ENCODE measurements around the gene TMC6.
"Not testable (repeated sequence)": the region's sequence is repeated elsewhere in the genome, so short reads cannot be mapped to it uniquely, and the experiment has no call there.

The TMC6 gene

DNA sequence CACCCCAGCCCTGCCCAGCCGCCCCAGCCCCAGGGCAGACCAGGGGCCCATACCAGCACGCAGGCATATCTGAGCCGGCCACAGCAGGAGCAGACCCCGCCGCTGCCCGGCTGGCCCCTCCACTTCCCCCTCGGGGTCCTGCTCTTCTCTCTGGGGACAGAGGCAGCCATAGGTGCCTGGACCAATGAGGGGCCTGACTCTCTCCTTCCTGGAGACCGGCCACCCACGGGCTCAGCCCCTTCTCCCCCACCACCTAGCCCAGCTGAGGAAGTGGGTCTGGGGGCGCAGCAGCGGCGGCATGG lies 3.8 kb downstream of the TMC6 start:
- no peak for DNase-seq (ENCODE audit: low read depth in 2 of 2)

DNA sequence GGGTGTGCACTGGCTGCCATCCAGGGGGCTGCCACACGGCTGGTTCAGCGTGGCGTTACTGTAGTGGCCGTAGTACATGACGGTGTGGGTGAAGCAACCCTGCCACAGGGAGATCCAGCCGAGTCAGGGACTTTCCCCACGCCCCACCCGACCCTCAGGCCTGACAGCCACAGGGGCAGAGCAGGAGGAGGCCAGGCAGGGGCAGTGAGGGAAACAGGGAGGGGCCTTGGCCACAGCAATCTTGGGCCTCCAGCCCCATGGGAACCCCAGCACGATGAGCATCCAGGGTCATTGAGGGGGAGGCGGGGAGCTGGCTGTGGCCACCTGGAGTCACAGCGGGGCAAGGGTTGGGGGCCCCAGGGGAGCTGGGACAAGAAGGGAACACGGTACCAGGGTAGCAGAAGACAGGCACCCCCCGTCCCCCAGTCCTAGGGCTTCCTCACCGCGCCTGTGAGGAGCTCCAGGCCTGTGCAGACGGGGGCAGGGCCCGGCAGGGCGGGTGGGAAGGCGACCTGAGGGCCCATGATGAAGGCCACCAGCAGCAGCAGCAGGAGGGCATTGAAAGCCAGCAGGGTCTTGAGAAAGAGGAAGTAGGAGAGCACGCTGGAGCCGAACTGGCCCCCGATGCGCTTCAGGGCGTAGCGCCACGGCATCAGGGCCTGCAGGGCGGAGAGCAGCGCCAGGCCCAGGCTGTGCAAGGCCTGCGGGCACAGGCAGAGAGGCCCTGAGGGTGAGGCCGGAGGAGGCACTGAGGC lies 4.3 kb downstream of the TMC6 start:
- DNase-seq (ENCODE audit: low read depth in 2 of 2): no peak

DNA sequence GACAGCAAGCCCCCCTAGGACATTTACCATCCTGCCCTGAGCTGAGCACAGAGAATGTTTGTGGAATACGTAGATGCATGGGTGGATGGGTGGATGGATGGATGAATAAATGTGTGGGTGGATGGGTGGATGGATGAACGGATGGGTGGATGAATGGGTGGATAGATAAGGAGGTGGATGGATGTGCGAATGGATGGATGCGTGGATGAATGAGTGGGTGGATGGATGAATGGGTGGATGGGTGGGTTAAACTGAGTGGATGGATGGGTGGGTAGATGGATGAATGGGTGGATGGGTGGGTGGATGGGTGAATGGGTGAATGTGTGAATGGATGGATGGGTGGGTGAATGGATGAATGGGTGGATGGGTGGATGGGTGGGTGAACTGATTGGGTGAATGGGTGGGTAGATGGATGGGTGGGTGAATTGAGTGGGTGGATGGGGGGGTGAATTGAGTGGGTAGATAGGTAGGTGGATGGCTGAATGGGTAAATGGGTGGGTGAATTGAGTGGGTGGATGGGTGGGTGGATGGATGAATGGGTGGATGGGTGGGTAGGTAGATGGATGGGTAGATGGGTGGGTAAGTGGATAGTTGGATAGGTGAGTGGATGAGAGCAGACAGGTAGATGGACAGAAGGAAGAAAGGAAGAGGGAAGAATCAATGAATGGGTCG lies 5.2 kb downstream of the TMC6 start:
- DNase-seq (ENCODE audit: low read depth in 2 of 2): no peak

DNA sequence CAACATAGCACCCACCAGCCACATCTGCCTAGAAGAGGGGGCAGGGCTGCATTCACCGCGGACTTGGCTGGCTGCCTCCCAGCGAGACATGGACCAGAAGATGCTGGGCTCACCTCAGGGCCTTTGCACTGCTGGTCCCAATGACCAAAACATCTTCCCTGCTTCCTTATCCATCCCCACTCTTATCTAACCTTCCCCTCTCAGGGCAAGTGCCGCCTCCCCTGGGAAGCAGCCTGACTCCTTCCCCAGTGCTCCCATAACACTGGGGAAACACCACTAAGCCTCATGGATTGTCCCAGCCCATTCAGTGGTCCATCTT lies 5.7 kb downstream of the TMC6 start:
- DNase-seq (ENCODE audit: low read depth in 2 of 2): no peak

DNA sequence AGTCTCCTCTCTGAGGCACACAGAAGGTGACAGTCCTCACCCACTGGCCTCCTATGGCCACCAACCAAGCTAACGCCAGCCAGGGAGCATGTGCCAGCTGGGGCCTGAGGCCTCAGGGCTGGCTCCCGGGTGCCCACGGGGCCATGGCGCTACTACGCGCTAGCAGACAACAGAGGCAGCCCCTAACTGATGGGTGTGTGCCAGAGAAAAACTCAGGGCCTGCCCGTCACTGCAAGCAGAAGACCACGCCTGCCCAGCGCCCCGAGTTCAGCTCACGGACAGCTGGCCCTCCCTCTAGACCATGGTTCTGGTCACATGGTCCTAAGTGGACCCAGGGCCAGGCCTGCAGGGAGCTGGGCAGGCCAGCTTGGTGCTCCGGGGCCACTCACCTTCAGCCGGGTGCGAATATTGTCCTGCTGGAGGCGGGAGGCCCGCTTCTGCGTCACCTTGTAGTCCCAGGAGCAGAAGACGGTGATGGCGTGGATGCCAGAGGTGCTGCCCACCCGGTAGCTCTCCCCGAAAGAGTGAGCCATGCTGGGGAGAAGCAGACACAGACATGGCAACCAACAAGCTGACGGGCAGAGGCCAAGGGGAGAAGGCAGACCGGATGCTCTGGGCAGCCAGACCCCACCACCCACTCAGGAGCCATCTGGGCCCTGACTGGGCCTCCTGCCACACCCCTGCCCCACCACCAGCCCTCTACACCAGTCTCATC lies 6.2 kb downstream of the TMC6 start:
- no peak for DNase-seq (ENCODE audit: low read depth in 2 of 2)

GRCh38 chr17:78121801-78122215 lies 6.7 kb downstream of the TMC6 start:
- no peak for DNase-seq (ENCODE audit: low read depth in 2 of 2)

GRCh38 chr17:78120971-78121800 lies 7.4 kb downstream of the TMC6 start:
- DNase-seq (ENCODE audit: low read depth in 2 of 2): no peak

DNA sequence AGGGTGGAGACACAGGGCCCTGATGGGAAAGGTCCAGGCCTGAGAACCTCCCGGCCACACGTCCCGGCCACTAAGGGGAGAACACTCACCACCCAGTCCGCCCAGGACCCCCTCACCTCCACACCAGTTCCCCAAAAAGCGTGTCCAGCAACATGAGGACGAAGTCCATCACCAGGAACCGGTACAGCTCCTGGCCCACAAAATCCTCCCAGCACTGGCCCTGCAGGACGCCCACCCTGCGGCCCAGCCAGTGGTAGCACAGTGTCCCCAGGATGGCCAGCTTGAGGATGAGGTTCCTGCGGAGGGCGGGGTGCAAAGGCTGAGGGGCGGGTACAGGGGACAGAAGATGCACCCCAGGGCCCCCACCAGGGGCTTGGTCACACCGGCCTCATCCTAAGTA lies 8.0 kb downstream of the TMC6 start:
- DNase-seq (ENCODE audit: low read depth in 2 of 2): no peak

- no peak for DNase-seq (ENCODE audit: low read depth in 2 of 2)
These were observed 9.7 kb downstream of the TMC6 start for GRCh38 chr17:78118801-78119241.

DNA sequence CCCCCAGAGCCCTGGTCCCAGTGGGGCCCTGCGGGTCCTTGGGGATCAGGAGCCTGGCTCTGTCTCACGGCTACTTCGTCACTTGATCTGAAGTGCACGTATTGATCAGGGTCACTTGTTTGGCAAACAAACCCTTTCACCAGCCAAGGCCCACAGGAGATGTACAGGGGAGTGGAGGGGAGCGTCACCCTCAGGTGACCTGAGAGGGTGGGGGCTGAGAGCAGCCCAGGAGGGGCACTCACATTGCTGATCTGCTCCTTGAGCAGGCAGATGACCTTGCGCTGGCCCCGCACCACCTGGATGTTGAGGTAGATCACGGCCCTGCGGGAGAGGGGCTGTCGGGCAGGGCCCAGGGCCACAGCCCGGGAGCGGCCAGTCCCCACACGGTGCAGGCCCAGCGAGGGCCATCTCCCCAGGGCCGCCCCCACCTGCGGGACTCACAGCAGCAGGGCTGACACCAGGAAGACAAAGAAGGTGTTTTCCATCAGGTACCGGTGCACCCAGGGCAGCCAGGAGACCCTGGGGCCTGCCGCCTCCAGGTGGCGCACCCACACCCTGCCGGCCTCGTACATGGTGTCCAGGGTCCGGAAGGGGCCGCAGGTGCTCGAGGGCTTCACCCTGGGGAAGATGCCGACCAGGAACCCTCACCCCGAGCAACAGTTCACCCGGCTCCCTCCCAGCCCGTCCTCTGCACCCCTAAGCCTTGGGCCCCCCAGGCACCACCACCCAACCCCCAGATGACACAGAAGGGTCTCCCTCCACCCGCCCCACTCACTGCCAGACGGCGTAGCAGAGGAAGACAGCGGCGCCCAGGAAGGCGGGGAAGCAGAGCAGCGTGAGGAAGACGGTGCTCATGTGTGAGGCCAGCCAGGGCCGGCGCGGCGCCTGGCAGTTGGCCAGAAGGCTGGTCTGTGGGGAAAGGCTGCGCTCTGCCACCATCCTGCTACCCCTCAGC lies 11.3 kb downstream of the TMC6 start:
- DNase-seq (ENCODE audit: low read depth in 2 of 2): no peak

GRCh38 chr17:78116411-78116810 lies 12.1 kb downstream of the TMC6 start:
- no peak for DNase-seq (ENCODE audit: low read depth in 2 of 2)

GRCh38 chr17:78115803-78116202 lies 12.8 kb downstream of the TMC6 start:
- DNase-seq (ENCODE audit: low read depth in 2 of 2): not testable (repeated sequence)

DNA sequence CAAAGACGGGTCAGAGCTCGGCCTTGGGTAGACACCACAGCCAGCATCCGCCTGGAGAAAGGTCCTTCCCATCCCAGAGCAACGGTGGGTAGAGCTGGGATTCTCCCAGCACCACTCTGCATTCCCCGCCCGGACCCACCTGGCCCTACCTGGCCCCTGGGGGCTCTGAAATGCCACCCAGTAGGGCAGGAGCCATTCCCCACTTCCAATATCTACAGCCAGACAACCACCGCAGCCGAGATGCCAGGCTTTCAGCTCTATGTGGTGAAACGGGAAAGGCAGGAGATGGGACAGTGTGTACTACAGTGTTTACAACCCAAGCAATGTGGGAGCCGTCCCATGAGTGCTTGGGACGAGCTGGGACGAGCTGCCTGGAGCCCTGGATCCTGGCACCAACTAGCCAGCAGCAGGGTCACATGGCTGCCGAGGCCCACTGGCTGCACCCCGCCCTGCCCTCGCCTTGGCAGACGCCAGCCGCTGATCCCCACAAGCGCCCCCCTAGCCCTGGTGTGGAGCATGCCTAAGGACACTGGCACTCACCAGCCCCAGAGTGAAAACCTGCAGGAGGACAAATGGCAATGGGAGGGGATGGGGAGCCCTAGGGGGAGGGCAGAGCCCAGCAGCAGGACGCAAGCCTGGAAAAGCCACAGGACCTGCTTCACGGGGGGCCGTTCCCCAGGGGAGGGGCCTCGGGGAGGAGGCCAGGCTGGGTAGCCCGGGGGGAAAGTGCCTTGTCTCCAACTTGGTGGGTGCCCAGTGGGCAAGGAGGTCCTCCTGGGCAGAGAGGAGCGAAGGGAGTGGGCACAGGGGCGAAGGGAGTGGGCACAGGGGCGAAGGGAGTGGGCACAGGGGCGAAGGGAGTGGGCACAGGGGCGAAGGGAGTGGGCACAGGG lies 13.5 kb downstream of the TMC6 start:
- DNase-seq (ENCODE audit: low read depth in 2 of 2): no peak

DNA sequence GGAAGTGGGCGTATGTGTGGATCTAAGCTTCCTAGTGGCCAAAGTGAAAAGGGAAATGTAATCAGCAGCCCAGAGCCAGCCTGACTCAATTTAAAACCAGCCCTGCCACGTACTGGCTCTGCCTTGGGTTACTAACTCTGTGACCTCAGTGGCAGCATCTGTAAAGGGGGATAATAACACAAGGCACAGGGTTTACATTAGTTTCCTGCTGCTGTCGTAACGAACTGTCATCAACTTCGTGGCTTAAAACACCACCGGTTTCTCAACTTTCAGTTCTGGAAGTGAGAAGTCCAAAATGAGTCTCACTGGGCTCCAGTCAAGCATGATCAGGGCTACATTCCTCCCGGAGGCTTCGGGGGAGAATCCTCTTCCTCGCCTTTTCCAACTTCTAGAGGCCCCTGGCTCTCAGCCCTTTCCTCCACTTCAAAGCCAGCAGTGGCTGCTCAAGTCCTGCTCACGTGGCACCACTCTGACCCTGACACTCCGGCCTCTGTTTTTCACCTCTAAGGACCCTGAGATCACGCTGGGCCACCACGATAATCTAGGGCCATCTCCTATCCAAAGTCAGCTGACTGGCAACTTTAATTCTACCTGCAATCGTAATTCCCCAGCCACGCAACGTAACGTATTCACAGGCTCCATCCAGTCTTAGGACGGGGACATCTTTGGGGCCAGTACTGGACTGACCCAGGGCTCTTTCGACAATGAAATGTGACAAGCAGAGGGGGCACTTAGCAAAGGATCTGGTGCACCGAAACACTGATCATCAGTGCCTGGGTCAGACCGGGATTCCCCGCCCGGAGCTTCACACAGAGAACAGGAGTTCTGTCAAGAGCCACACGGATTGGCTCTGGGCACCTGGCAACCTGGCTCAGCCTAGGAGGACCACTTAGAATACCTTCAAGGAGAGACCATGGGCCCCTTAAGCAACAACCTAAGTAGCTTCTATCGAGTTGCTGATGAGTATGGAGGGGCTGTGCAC lies 14.5 kb downstream of the TMC6 start:
- no peak for DNase-seq (ENCODE audit: low read depth in 2 of 2)

- peak; percentile 69 to 87 for DNase-seq (ENCODE audit: low read depth in 2 of 2)
These were observed 15.8 kb downstream of the TMC6 start for GRCh38 chr17:78112518-78113471.

- no peak for DNase-seq (ENCODE audit: low read depth in 2 of 2)
These were observed 16.6 kb downstream of the TMC6 start for GRCh38 chr17:78111727-78112517.

All from stimulated activated CD4-positive, alpha-beta T cell treated with anti-CD3 and anti-CD28 coated beads, Interleukin-4, amount 100 ng/mL, for 48 hours (primary cell).